Vagina (tissue), 2 donors: ENCODE data around the gene SLC25A48.

Experiments
- CTCF ChIP-seq, 3 experiments: fragments of 450-650 bp in 2 of 3; fragments of 200-600 bp in 1 of 3; sonication (generic) in 1 of 3; IDR thresholded peaks; one replicate each; pipeline ENCODE4 v1.5.1; 2017 to 2019; ENCODE audit warnings: antibody characterized with exemption in 3 of 3, mild to moderate bottlenecking in 2 of 3, moderate library complexity in 2 of 3
- POLR2A ChIP-seq, 2 donors: fragments of 450-650 bp; IDR thresholded peaks; one replicate each; pipeline ENCODE4 v1.6.1; 2017; ENCODE audit warnings: antibody characterized with exemption in 2 of 2, mild to moderate bottlenecking in 2 of 2, moderate library complexity in 2 of 2
- POLR2AphosphoS5 ChIP-seq, 2 donors: sonication (generic); formaldehyde crosslinking; IDR thresholded peaks; one replicate each; pipeline ENCODE4 v1.9.0; 2017; ENCODE audit warnings: antibody characterized with exemption in 2 of 2, mild to moderate bottlenecking in 2 of 2, low read depth in 1 of 2; ENCODE audit not compliant: insufficient read depth in 1 of 2

DNA sequence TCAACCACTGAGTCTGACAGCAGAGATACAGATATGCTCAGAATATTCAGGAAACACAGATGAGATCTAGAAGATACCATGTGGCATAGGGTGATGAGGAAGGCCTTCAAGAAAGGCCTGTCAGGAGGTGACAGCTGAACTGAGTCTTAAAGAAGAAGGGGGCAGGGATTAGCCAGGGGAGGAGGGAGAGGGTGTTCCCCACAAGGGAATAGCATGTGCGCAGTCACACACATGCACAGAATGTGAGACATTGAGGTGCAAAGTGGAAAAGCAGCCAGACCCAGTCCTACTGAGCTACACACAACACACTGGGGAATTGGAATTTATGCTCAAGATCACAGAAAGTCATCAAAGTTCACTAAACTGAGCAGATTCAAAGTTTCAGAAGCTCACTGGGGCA is 3.0 kb upstream of the SLC25A48 start:
- TF ChIP-seq POLR2A (IDR thresholded peaks at IDR 0.05) (no peak), CTCF (IDR thresholded peaks at IDR 0.05) (no peak), POLR2AphosphoS5 (IDR thresholded peaks at IDR 0.05; ENCODE audit: insufficient read depth in 1 of 2, low read depth in 1 of 2) (no peak)
